OCI-LY1 (cell line): Measurements from ENCODE around the gene THRAP3.

Experiments
- H2AFZ ChIP-seq: fragments of 200-600 bp; sonication (generic), shearing (Covaris generic); 2 replicates; pipeline ENCODE4 v1.6.0; 2014; ENCODE audit warnings: antibody characterized with exemption, mild to moderate bottlenecking, low read length
- H3F3A ChIP-seq: fragments of 200-600 bp; sonication (generic), shearing (Covaris generic); 2 replicates; pipeline ENCODE4 v1.6.0; 2014; ENCODE audit warnings: mild to moderate bottlenecking, antibody characterized with exemption, low read length, moderate library complexity; ENCODE audit not compliant: insufficient read depth
- H3K27ac ChIP-seq: fragments of 200-600 bp; sonication (generic); 2 replicates; pipeline ENCODE4 v1.5.1; 2014; ENCODE audit warnings: low read length, mixed run types, mild to moderate bottlenecking, low read depth; ENCODE audit not compliant: poor library complexity, severe bottlenecking
- H3K27me3 ChIP-seq: fragments of 200-600 bp; sonication (generic); 2 replicates; pipeline ENCODE4 v1.6.0; 2014; ENCODE audit warnings: antibody characterized with exemption, mild to moderate bottlenecking, low read length, moderate library complexity; ENCODE audit not compliant: insufficient read depth
- H3K36me3 ChIP-seq: fragments of 200-600 bp; sonication (generic); 2 replicates; pipeline ENCODE4 v1.6.1; 2014; ENCODE audit warnings: mild to moderate bottlenecking, antibody characterized with exemption, low read length, moderate library complexity, mixed read lengths; ENCODE audit not compliant: insufficient read depth
- H3K4me1 ChIP-seq: fragments of 200-600 bp; sonication (generic); 2 replicates; pipeline ENCODE4 v1.5.1; 2014; ENCODE audit warnings: mild to moderate bottlenecking, low read length, moderate library complexity; ENCODE audit not compliant: insufficient read depth, severe bottlenecking
- H3K4me2 ChIP-seq: fragments of 200-600 bp; sonication (generic), shearing (Covaris generic); 2 replicates; pipeline ENCODE4 v1.6.1; 2014; ENCODE audit warnings: low read length
- H3K4me3 ChIP-seq: fragments of 200-600 bp; sonication (generic); 2 replicates; pipeline ENCODE4 v1.5.1; 2014; ENCODE audit warnings: low read length, low read depth, mild to moderate bottlenecking, mixed read lengths; ENCODE audit not compliant: poor library complexity, severe bottlenecking
- H3K79me2 ChIP-seq: fragments of 200-600 bp; shearing (Covaris generic); 2 replicates; pipeline ENCODE4 v1.6.1; 2016; ENCODE audit warnings: mixed run types, low read length, mixed read lengths; ENCODE audit not compliant: insufficient read depth
- H3K9ac ChIP-seq: fragments of 200-600 bp; sonication (generic), shearing (Covaris generic); 2 replicates; pipeline ENCODE4 v1.6.1; 2014; ENCODE audit warnings: mild to moderate bottlenecking, low read length, mixed read lengths
- H3K9me2 ChIP-seq: fragments of 200-600 bp; sonication (generic), shearing (Covaris generic); 2 replicates; pipeline ENCODE4 v1.6.1; 2014; ENCODE audit warnings: low read depth, mild to moderate bottlenecking, low read length, mixed read lengths
- H3K9me3 ChIP-seq: fragments of 200-600 bp; shearing (Covaris generic); 2 replicates; pipeline ENCODE4 v1.6.1; 2014; ENCODE audit warnings: low read length, mixed read lengths
- H4K20me1 ChIP-seq: fragments of 200-600 bp; sonication (generic), shearing (Covaris generic); 2 replicates; pipeline ENCODE4 v1.6.0; 2016; ENCODE audit warnings: mild to moderate bottlenecking, low read length; ENCODE audit not compliant: insufficient read depth
- CTCF ChIP-seq: fragments of 200-600 bp; sonication (generic), shearing (Covaris generic); IDR thresholded peaks from 2 replicates; pipeline ENCODE4 v1.5.1; 2017; ENCODE audit warnings: mild to moderate bottlenecking, antibody characterized with exemption, low read length, moderate library complexity, mixed read lengths
- EZH2 ChIP-seq: fragments of 200-600 bp; sonication (generic), shearing (Covaris generic); IDR thresholded peaks from 2 replicates; pipeline ENCODE4 v1.8.0; 2017; ENCODE audit warnings: borderline replicate concordance, mixed run types, mild to moderate bottlenecking, antibody characterized with exemption, low read length, moderate library complexity, mixed read lengths

The THRAP3 gene

DNA sequence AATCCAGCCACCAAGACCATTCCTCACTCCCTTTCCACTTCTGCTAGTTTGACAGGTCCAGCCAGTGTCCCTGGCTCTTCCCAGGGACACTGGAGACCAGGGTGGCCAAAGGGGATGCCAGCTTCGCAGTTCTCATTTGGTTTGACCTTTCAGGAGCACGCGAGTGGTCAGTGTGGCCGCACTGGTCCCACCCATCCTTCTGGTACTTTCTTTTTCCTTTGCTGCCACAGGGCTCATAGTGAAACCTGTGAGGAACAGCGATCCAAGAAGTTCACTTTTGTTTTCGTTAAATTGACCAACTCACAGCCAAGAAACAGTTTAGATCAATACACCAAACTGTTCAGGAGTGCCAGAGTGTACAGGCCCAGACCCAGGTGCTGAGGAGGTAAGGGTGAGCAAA is 113.6 kb downstream of the THRAP3 start:
- H3K4me2 ChIP-seq, result no peak overlapping the region

GRCh38 chr1:36339215-36339614 is 115.0 kb downstream of the THRAP3 start:
- H3F3A ChIP-seq, result no peaks in the 10 kb centered on the region
- H3K27ac ChIP-seq, result no peak overlapping the region
- H2AFZ ChIP-seq, result no peak overlapping the region
- no peaks in the 10 kb centered on the region for H3K9me3 ChIP-seq
- H3K4me3 ChIP-seq, result no peak overlapping the region
- H3K4me1 ChIP-seq, result peaks cover 6% of the 10 kb centered on the region
- no peak for TF ChIP-seq CTCF
- no peak for TF ChIP-seq EZH2
- H4K20me1 ChIP-seq, result no peaks in the 10 kb centered on the region
- H3K27me3 ChIP-seq, result no peaks in the 10 kb centered on the region
- H3K36me3 ChIP-seq, result peaks cover 39% of the 10 kb centered on the region
- no peaks in the 10 kb centered on the region for H3K79me2 ChIP-seq
- H3K9ac ChIP-seq, result no peak overlapping the region
- no peaks in the 10 kb centered on the region for H3K9me2 ChIP-seq
- H3K4me2 ChIP-seq, result no peak overlapping the region

More for the DNA sequence above, 113.6 kb downstream of the THRAP3 start:
- H3K4me1 ChIP-seq, result peaks cover 6% of the 10 kb centered on the region
- H3K9me2 ChIP-seq, result no peaks in the 10 kb centered on the region
- no peak overlapping the region for H2AFZ ChIP-seq
- H3K9me3 ChIP-seq, result no peaks in the 10 kb centered on the region
- TF ChIP-seq EZH2, result no peak
- TF ChIP-seq CTCF, result no peak
- no peak overlapping the region for H3K9ac ChIP-seq
- H3K79me2 ChIP-seq, result no peaks in the 10 kb centered on the region
- H3K27me3 ChIP-seq, result no peaks in the 10 kb centered on the region
- H3K36me3 ChIP-seq, result peaks cover 26% of the 10 kb centered on the region
- no peak overlapping the region for H3K27ac ChIP-seq
- H3F3A ChIP-seq, result no peaks in the 10 kb centered on the region
- H3K4me3 ChIP-seq, result no peak overlapping the region
- no peaks in the 10 kb centered on the region for H4K20me1 ChIP-seq

GRCh38 chr1:36339615-36340014 is 115.4 kb downstream of the THRAP3 start:
- peaks cover 39% of the 10 kb centered on the region for H3K36me3 ChIP-seq
- H3K4me2 ChIP-seq, result no peak overlapping the region
- H3K27ac ChIP-seq, result no peak overlapping the region

More at GRCh38 chr1:36339615-36340014, 115.4 kb downstream of the THRAP3 start:
- H3K27me3 ChIP-seq, result no peaks in the 10 kb centered on the region
- TF ChIP-seq CTCF (no peak), EZH2 (no peak)
- H3F3A ChIP-seq, result no peaks in the 10 kb centered on the region
- H4K20me1 ChIP-seq, result no peaks in the 10 kb centered on the region
- no peaks in the 10 kb centered on the region for H3K79me2 ChIP-seq
- peaks cover 6% of the 10 kb centered on the region for H3K4me1 ChIP-seq
- H3K9me3 ChIP-seq, result no peaks in the 10 kb centered on the region
- no peak overlapping the region for H2AFZ ChIP-seq
- no peak overlapping the region for H3K4me3 ChIP-seq
- no peak overlapping the region for H3K9ac ChIP-seq
- H3K9me2 ChIP-seq, result no peaks in the 10 kb centered on the region
